HG03135 (cell line): Measurements from ENCODE around the gene ETV3.
A peak's percentile ranks its signal among the peaks of the same experiment; 100 is the strongest.
"Not testable (repeated sequence)": the region's sequence is repeated elsewhere in the genome, so short reads cannot be mapped to it uniquely, and the experiment has no call there.

Source experiments
- ATAC-seq: cut with Tn5 transposase; IDR thresholded peaks from one replicate; pipeline ENCODE4 v1.9.1; 2021; ENCODE audit warnings: mild to moderate bottlenecking, moderate library complexity; ENCODE audit not compliant: unreplicated experiment

Gene ETV3

DNA sequence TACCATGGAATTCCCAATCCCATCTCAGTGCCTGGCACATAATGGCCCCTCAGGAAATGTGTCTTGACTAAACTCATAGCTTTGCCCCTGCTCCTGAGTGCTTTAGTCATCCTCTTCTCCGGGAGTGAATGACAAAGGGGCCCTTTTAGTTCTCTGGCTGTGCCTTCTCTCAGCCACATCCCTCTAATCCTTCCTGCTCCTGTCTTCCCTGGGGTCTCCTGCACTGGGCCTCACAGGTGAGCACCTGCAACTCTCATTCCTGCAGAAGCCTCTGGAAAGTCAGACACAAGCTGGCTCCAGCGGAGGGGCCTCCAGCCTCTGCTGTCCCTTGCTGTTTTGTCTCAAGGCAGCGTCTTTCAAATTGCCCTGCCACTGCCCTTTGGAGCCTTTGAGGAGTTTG, 24.6 kb downstream of the ETV3 start:
- ATAC-seq, result no peak

DNA sequence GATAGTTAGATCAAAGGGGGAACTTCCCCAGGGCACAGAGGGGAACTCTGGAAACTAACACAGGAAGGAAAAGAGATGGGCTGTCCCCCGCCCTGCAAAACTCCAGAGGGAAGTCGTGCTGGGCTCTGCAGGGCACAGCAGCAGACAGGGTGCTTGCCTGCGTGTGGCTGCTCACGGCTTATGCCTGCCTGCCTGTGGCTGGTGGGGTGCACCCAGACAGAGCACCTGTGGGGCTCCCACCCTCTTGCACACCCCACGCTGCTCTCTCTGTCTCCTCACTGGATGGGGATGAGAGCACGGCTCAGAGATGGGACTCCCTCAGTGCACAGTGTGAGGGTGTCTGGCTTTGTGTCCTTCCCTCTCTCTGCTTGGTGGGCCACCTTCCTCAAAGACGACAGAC, 25.1 kb downstream of the ETV3 start:
- ATAC-seq, result no peak

DNA sequence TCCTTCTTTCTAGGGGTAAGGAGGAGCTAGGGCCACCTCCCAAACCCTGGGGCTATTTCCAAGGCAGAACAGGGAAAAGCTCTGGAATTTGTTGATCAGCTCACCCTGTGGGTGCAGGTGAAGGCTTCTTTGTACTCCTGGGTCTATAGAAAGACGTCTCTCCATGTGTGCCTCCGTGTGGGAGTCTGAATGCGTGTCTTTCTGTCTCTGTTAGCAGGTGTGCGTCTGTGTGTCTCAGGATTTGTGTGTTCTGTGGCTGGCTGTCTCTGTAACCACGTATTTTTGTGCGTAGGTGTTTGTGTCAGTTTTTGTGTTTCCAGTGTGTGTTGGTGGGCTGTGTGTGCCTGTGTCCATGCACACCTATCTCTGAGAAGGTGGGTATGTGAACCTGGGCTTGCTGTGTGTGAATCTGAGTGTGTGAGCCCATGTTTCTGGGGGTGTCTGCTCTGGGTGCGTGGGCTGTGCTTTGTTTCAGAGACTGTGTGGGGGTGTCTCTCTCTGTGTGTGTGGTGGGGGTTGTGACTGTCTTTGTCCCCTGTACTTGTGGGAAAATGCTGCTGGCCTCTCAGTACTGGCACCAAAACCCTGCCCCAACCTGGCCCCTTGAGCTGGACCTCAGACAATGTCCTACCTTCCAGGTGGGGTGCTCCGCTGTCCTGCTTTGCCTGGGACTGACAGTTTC, 25.9 kb downstream of the ETV3 start:
- ATAC-seq, result no peak

DNA sequence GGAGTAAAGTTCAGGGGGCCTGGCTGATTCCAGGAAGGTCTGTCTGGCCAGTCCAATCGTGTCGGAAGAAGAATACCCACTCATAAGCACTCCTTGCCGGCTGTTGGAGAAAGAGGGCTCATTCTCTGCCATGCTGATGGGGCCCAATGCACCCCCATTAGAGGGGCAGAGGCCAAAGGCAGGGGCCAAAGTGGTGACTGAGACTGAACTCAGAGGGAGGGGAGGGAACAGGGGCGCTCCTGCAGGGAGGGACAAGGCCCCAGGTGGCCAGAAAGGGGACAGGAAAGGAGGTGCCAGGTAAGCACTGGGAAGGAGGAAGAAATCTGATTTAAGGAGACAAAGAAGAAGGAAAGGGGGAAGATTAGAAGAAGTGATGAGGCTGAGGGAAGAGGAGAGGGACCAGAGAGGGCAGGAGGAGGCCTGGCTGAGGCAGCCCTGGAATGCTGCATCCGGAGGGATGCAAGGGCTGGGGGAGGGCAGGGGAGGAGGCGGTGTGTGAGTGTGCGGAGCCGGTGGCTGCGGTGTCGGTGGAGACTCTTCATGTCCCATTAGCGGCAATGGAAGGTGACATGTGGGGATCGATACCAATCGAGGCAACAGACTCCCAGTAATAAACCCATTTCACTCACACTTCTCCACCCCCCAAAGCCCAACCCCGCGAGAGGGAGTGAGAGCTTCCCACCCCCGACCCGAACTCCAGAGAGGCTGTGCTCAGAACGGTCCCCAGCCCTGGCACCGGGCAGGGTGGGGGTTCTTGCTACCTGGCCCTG, 26.6 kb downstream of the ETV3 start:
- no peak for ATAC-seq

DNA sequence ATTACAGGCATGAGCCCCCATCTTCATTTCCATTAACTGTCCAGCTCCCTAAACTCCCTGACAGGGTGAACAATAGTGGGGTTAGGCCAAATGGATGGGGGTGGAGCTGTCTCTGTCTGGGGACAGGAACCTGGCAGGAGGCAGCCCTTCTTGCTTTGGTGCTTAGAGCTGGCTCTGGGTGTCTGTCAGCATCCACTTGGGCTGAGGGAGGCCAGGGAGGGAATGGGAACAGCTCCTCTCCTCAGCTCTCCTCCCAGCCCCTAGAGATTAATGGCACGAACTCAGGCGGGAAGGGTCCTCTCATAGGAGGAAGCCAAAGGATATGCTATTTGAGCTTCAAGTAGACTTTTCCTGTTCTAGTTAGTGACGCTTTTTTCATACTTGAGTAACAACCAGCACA, 27.5 kb downstream of the ETV3 start:
- no peak for ATAC-seq

DNA sequence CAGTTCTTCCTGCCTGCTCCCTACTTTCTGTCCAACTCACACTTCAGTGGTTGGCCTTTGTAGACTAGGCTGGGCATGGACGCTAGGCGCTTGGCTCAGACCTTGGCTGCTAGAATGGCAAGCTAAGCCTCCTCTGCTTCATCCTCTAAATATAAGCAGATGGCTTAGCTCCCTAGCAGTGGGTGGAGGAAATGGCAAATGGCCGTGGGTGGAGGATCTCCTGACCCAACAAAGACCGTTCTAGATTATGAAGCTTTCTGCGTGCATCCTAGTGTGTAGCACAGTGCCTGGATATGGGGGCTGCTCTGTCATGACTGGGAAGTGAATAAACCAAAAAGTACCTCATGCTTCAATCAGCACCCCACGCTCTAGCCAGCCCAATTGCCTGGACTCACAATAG, 28.2 kb downstream of the ETV3 start:
- ATAC-seq, result no peak

DNA sequence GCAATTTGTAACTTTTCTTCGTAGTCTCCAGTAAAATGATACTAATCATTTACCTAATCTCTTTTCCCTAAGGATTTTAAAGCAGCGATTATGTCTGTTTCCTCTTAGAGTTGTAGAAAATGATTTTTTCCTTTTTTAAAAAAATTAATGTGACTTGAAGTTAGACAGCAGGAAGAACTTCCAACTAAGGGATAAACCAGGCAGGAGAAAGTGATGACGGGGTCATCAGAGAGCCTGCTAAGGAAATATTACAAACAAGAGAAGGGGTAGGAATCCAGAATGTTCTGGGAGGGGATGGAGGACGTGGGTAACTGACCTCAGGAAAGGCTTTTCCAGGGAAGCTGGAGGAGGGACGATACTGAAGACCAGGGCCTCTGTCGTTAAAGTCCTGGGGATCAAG, 29.7 kb downstream of the ETV3 start:
- ATAC-seq, result no peak

DNA sequence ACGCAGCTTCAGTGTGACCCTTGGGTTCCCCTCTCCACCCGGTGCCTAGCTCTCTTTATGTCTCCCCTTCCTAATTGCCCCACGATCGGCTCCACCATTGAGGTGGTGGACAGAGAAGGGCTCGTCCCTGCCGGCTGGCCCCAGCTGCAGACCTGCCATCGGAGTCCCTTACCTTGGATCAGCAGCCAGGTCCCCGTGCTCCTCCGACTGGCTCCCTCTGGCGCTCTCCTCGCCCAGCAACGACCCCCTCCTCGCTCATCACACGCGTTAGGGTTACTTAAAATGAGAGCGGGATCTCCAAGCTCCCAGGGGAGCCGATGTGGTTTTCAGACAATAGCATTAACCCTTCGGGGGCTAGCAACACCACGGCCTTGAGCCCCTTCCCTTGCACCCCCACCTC, 30.5 kb downstream of the ETV3 start:
- ATAC-seq, result no peak

DNA sequence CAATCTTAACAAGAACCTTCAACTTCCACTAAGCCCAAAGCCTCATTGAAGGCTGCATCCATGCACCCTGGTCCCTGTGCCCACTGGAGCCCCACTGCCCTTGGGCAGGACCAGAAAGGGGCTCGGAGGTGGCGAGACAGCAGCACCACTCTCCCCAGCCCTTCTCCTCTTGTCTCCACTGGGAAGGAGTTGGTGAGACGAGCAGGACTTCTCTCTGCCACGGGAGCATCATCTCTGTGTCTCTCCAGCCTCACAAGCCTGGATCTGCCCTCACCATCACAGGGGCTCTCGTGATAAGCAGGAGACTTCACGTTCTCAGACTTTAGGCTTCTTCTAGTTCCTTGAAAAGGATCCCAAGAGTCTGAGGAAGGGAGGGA, 31.4 kb downstream of the ETV3 start:
- ATAC-seq, result peak; percentile 17

DNA sequence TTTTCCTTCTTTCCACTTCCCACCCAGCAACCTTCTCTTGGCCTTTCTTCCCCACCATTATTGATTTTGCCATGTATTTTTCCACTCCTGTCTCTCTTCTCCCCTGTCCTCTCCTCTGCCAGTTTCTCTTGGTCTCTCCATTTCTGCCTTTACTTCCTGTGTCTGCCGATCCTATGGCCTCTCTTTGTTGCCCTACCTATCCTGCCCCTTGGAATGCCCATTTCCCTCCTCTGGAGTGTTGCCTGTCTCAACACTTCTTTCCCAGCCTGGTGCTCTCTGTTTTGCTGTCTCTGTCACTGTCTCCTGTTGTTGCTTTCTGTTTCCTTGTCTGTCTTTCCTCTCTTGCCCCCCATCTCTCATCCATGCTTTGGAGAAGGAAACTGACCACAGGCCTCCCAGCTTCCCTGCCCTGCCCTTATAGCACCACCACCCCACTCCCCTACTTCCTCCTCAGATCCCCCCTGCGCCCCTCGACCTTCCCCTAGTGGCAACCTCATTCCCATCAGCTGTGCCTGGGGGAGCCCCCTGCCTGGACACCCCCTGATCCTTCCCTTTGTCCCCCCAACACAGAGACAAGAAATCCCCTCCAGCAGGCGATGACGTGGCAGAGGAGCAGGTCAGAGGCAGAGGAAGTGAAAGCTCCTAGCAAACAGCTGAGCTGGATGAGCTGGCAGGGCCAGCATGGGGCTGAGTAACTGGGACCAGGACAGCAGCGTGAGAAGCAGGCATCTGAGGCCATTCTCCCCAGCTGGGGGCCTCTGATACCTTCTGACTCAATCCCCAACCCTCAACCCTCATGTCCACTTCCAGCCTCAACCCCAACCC, 32.0 kb downstream of the ETV3 start:
- peak; percentile 81 for ATAC-seq

DNA sequence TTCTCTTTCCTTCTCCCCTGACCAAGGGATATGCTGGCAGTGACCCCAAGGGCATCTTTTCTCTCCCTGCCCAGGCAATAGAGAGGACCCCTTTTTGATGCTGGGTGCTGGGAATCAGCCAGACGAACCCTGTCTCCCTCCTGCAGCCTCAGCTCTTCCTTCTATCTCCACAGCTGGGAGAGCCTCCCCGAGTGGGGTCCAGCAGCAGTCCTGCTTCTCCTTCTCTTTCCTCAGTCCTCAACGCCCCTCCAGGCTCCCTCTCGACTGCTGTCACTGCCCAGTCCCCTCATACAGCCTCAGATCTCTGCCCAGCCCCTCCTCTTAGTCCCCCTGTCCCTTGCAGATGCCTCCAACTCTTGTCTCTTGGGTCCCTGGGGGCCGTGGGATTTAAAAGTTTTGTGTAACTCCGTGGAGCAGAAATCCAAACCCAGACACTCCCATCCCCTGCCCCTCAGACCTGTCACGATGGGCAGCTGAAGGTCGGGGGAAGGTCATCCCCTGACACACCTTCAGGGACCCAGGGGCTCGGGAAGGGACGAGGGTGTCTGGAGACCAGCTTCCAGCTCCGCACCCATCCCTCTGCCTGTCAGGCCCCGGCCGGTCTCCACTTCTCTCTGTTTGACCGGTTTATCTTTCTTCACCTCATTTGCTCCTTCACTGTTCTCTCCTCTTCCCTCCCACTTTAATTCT, 32.8 kb downstream of the ETV3 start:
- no peak for ATAC-seq

DNA sequence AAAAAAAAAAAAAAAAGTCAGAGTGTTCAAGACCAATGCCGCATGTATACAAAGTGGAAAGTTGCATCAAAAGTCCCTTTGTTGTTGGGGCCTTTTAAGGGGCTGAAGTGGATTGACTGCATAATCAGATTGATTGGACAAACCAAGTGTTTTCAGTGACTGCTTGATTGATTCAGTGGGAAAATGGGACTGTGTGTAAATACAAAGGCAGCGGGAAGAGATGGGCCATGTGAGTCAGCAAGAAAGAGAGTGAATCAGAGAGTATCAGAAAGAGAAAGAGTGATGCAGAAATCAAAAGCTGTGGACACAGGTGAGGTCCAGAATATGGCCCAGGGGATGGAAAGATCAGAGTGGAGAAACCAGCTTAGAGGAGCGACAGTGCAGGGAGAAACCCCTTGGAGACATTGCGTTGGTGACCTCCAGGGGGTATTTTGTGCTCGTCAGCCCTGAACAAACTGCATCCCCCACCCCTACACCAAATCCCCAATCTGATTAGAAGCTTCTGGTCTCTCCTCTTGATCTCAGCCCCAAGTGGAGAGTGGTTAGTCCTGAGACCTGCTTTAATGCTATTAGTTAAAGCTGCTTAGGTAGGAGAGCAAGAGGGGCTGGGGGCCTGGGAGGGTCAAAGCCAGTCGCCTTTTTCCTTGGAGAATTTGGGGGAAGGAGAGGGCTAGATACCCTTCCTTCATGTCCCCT, 33.4 kb downstream of the ETV3 start:
- no peak for ATAC-seq

DNA sequence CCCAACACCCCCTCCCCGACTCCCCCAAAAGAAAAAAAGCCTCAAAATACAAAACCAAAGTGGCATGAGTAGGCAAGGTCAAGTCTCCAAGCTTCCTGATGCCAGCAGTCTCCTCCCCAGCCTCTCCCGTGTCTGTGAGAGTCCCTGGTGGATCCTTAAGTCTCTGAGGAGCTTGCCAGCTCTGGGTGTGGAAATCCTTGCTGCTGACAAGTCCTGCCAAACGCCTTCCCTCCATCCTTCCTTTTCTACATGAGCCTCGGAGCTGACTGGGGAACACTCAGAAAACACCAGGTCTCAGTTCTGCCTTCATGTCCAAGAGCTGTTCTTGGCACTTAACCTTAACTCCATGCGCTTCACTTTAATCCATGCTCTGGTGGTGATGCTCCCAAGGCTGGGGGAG, 34.9 kb downstream of the ETV3 start:
- no peak for ATAC-seq

DNA sequence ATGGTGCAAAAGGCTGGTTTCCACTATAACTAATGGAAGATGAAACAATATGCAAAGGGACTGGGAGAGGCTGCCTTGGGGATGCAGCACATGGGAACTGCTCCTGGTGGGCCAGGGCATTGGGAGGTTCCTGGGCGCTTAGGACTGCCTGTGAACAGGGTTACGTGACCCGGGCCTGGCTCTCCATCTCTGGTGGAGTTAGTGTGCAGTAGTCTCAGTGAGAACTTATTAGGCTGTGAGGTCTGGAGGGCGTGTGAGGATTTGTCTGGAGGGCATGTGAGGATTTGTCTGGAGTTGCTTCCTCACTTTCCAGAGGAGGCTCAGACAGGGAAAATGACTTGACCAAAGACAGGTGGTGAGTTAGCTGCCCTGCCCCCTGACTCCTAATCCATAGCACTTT, 37.0 kb downstream of the ETV3 start:
- ATAC-seq, result no peak

DNA sequence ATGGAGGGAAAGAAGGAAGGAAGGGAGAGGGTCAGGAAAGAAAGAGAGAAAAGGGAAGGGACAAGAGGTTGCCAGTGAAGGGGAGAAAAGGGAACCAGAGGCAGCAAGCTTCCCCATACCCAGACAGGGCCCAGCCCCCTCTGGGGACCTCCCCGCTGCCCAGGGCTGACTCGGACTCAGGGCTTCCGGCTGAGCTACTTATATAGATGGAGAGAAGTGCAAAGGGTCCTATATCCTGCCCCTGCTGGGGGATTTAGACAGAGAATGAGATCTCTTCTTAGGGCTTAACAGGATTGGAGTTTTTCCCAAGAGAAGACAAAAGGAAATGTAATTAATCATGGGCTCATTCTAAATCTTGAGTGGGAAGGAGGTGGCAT, 38.6 kb downstream of the ETV3 start, which contains the start of gene ETV3L:
TSS of gene ETV3L (minus strand) at position 176 of the 377 bp plus-strand sequence. CDS start 285 bp downstream, outside the sequence.
- no peak for ATAC-seq

DNA sequence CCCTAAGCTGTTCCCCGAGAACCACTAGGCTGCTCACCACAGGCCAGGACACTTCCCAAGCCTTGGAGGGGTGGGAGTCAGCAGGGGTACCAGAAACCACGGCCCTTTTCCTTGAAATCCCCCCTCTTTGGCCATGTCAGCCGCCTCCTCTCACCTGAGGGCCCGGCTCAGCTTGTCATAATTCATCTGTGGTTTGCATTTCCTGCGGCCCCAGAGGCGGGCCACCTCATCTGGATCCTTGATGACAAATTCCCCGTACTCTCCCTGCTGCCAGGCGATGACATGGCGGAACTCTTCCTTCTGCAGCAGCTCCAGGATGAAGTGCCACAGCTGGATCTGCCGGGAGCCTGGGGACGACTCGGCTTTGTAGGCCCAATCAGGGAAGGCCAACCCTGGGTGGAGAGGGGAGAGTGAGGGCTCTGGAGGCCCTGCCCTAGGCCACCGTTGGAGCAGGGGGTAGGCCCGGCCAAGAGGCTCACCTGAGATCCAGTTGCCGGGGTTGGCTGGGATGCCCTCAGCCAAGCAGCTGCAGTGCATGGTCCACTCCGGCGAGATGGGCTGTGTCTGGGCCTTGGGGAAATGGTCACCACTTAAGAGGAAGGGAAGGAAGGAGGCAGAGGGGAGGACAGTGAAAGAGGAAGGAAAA, 39.1 kb downstream of the ETV3 start:
- ATAC-seq, result not testable (repeated sequence)

DNA sequence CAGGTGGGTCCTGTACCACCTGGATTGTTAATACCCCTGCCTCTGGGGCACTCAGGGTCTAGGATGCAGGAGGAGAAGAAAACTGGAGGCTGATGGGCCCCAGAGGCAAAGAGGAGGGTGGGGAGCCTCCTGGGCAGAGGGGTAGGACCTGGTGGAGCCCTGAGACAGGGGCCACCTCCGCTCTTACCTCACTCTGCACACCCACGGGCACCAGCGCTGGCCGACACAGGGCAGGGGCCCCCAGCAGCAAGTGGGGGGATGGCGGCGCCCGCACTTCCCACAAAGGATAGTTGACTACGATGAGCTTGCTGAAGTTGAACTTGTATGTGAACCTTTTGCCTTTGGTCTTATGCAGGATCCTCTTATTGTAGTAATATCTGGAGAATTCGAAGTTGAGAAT, 39.7 kb downstream of the ETV3 start:
- ATAC-seq, result no peak

DNA sequence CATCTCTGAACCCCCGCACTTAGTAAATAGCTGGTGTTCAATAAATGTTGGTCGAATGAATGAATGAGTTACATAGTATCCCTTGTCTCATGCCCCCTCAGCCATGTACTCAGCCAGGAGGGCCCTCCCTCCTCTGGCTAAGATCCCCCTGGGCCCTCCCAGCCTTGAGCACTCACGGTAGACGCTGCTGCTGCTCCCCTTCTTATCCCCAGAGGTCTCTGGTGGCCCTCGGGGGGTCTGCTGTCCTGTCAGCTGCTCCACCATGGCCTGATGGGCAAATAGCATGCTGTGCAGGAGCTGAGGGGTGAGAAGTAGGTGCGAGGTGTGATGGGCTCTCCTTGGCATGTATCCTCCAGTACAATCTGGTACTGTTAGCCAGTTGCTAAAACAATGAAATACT, 40.5 kb downstream of the ETV3 start:
- no peak for ATAC-seq

DNA sequence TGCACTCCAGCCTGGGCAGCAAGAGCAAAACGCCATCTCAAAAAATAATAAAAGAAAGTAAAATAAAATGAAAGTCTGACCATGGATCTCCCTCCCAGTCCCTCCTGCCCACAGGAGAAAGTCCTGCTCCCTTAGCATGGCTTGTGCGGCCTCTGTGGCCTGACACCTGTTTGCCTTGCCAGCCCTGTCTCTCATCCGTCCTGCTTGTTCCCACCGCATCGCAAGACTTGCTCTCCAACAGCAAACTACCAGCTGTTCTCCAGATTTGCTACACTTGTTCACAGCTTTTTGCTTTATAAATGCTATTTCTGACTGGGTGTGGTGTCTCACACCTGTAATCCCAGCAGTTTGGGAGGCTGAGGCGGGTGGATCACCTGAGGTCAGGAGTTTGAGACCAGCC, 41.3 kb downstream of the ETV3 start:
- no peak for ATAC-seq

DNA sequence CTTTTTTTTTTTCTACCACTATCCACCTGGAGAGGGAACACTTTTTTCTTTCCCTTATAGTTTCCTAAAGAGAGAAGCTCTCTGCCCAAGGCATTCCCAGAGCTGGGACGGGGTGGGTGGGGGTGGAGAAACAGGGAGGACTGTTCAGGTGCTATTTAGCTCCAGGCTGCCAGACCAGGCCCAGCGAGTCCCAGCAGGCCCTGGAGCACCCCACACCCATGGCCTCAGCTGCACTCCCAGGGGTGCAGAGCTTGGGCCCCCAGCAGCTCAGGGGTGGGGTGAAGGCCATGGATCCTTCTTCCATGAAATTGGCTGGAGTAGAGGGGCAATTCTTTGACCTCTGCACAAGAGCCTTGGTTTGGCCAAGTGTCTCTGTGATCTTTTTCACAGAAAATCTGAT, 42.6 kb downstream of the ETV3 start:
- no peak for ATAC-seq
